GM23248 (cell line): ENCODE results near the gene ZNRF1. TPM values are rescaled to one million over a fixed set of nuclear protein-coding genes. Genes with fewer than 3 reads are reported as not detected.

Experiments
- DNase-seq: peaks from one replicate; pipeline ENCODE4 v3.0.0-alpha.2; 2015
- H2AFZ ChIP-seq: fragments of 200-600 bp; sonication (generic); 2 replicates; pipeline ENCODE4 v1.6.1; 2016; ENCODE audit warnings: antibody characterized with exemption
- H3F3A ChIP-seq: fragments of 200-600 bp; sonication (generic); 2 replicates; pipeline ENCODE4 v1.6.1; 2016; ENCODE audit warnings: mild to moderate bottlenecking, antibody characterized with exemption, mixed run types; ENCODE audit not compliant: insufficient read depth
- H3K27ac ChIP-seq: fragments of 200-600 bp; sonication (generic); 2 replicates; pipeline ENCODE4 v1.5.1; 2016; ENCODE audit warnings: mild to moderate bottlenecking
- H3K27me3 ChIP-seq: fragments of 200-600 bp; sonication (generic); replicated peaks from 2 replicates; pipeline ENCODE4 v1.6.1; 2016; ENCODE audit warnings: mild to moderate bottlenecking; ENCODE audit not compliant: insufficient read depth
- H3K36me3 ChIP-seq: fragments of 200-600 bp; sonication (generic); 2 replicates; pipeline ENCODE4 v1.6.1; 2016; ENCODE audit warnings: low read depth, mild to moderate bottlenecking
- H3K4me1 ChIP-seq: fragments of 200-600 bp; sonication (generic); 2 replicates; pipeline ENCODE4 v1.6.1; 2016; ENCODE audit warnings: mild to moderate bottlenecking; ENCODE audit not compliant: insufficient read depth
- H3K4me2 ChIP-seq: fragments of 200-600 bp; sonication (generic); one replicate; pipeline ENCODE4 v1.6.1; 2016; ENCODE audit warnings: mild to moderate bottlenecking; ENCODE audit not compliant: unreplicated experiment
- H3K4me3 ChIP-seq: fragments of 200-600 bp; sonication (generic); 2 replicates; pipeline ENCODE4 v1.5.1; 2016; ENCODE audit warnings: mild to moderate bottlenecking
- H3K79me2 ChIP-seq: fragments of 200-600 bp; sonication (generic); 2 replicates; pipeline ENCODE4 v1.6.1; 2016; ENCODE audit warnings: mild to moderate bottlenecking; ENCODE audit not compliant: insufficient read depth
- H3K9ac ChIP-seq: fragments of 200-600 bp; sonication (generic); 2 replicates; pipeline ENCODE4 v1.6.1; 2016; ENCODE audit warnings: mild to moderate bottlenecking
- H3K9me2 ChIP-seq: fragments of 200-600 bp; sonication (generic); 2 replicates; pipeline ENCODE4 v1.6.1; 2016; ENCODE audit warnings: mixed run types, mild to moderate bottlenecking, moderate library complexity; ENCODE audit not compliant: insufficient read depth
- H3K9me3 ChIP-seq: fragments of 200-600 bp; sonication (generic); one replicate; pipeline ENCODE4 v1.6.1; 2017; ENCODE audit warnings: low read depth
- H4K20me1 ChIP-seq: fragments of 200-600 bp; sonication (generic); 2 replicates; pipeline ENCODE4 v1.6.0; 2016; ENCODE audit not compliant: insufficient read depth
- EZH2 ChIP-seq: fragments of 200-600 bp; sonication (generic); IDR thresholded peaks from 2 replicates; pipeline ENCODE4 v1.6.1; 2018; ENCODE audit warnings: antibody characterized with exemption, mild to moderate bottlenecking; ENCODE audit not compliant: insufficient read depth, poor library complexity, severe bottlenecking
- EZH2phosphoT487 ChIP-seq: fragments of 200-600 bp; sonication (generic); IDR thresholded peaks from 2 replicates; pipeline ENCODE4 v1.6.1; 2018; ENCODE audit warnings: antibody characterized with exemption, moderate library complexity, mild to moderate bottlenecking, low read depth; ENCODE audit not compliant: insufficient read depth
- WGBS, 2 experiments: methylation state at CpG; one replicate each; pipeline ENCODE4 v1.1.6; 2015 to 2017; ENCODE audit warnings: low lambda C conversion rate in 2 of 2, low coverage in 1 of 2; ENCODE audit errors: missing lambda C conversion rate in 2 of 2; 5-methylcytosine and 5-hydroxymethylcytosine counted together
- in situ Hi-C: fragments of 300-500 bp; cut with MboI; formaldehyde crosslinking; loops from 2 replicates; pipeline ENCODE4 v1.15.0; 2020
- polyA plus RNA-seq: library from polyadenylated mRNA; unstranded; fragments of >200 nt; fragmentation: Nextera tagmentation; extraction: Ambion mirVana; gene quantifications from 2 replicates; pipeline ENCODE4 v1.2.1, GENCODE V29; 2016
- total RNA-seq: library from RNA; depleted of rRNA; stranded (reverse); fragments of >200 nt; shearing (Covaris generic); gene quantifications from 2 replicates; pipeline ENCODE4 v1.2.3, GENCODE V29; 2014

The ZNRF1 gene
- total and polyA plus RNA-seq, 2 experiments from 2014 or later: 7.1 to 17.2 TPM

- WGBS, 2 experiments: 60 to 65% methylated on average over 11 of the region's 11 CpGs
- TF ChIP-seq EZH2phosphoT487 (no peak), EZH2 (no peak)
- DNase-seq: no peak
These were observed 71.4 kb downstream of the ZNRF1 start for GRCh38 chr16:75070012-75070841.

DNA sequence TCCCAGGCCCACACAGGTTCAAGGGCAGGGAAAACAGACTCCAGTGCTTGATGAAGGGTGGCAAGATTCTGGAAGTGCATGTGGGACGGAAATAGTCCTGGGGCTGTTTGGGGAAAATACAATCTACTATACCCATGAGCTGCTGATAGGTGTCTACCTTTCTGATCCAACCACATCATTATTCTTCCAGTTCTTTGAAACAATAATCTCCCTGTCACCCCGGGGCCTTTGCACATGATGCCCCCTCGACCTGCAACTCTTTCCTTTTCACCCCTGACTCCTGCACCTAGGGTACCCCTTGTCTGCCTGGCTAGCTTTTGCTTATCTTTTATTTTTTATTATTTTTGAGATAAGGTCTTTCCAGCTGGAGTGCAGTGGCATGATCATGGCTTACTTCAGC lies 72.8 kb downstream of the ZNRF1 start:
- Histone ChIP-seq H4K20me1 (no peaks in the 10 kb centered on the region), H3K79me2 (peaks cover 45% of the 10 kb centered on the region), H3F3A (no peaks in the 10 kb centered on the region), H3K4me3 (no peak overlapping the region), H3K36me3 (no peaks in the 10 kb centered on the region), H3K4me1 (no peaks in the 10 kb centered on the region), H3K9me2 (no peaks in the 10 kb centered on the region), H3K27ac (no peak overlapping the region), H2AFZ (no peak overlapping the region), H3K4me2 (no peak overlapping the region), H3K9me3 (no peaks in the 10 kb centered on the region), H3K27me3 (no peaks in the 10 kb centered on the region), H3K9ac (no peak overlapping the region)
- DNase-seq: no peak
- TF ChIP-seq EZH2phosphoT487 (no peak), EZH2 (no peak)
- in situ Hi-C loops: no loop called here
- WGBS, 2 experiments: 92 to 96% methylated on average over 3 of the region's 3 CpGs

More at GRCh38 chr16:75070012-75070841, 71.4 kb downstream of the ZNRF1 start:
- in situ Hi-C loops: no loop called here
- H3K36me3 ChIP-seq: no peaks in the 10 kb centered on the region
- no peaks in the 10 kb centered on the region for H4K20me1 ChIP-seq
- peaks cover 48% of the 10 kb centered on the region for H3K79me2 ChIP-seq
- no peaks in the 10 kb centered on the region for H3K27me3 ChIP-seq
- H3K4me1 ChIP-seq: no peaks in the 10 kb centered on the region
- no peaks in the 10 kb centered on the region for H3F3A ChIP-seq
- no peaks in the 10 kb centered on the region for H3K9me2 ChIP-seq
- no peak overlapping the region for H3K9ac ChIP-seq
- no peak overlapping the region for H2AFZ ChIP-seq
- no peak overlapping the region for H3K27ac ChIP-seq
- no peaks in the 10 kb centered on the region for H3K9me3 ChIP-seq
- no peak overlapping the region for H3K4me3 ChIP-seq
- H3K4me2 ChIP-seq: no peak overlapping the region

DNA sequence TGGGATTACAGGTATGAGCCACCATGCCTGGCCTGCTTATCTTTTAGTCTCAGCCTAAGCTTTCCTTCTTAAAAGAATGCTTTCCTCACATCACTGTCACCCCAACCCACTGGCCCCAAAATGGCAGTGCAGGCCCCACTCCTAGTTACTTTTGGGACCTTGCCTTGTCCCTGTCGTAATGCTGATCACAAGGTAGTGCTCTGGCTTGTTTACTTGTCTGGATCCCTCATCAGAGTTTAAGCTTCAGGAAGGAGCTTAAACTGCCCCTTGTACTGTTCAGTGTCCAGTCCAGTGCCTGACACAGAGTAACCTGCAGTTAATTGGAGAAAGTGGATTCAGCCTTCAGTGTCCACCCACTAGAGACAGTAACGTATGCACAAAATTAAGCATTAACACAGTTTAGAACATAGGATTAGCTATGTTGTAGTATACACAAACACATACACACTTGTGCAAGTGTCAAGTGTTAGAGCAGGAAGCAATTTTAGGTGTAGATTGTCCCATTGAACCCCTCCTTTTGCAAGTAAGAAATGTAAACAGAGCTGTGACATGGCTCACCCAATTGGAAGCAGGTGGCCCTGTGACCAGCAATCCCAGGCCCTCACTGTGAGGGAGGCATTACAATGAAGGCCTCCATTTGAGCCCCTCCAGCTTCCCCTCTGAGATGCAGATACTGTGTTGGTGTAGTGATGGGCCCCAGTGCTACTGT lies 73.6 kb downstream of the ZNRF1 start:
- TF ChIP-seq EZH2phosphoT487: no peak
- Histone ChIP-seq H3K4me3 (no peak overlapping the region), H3K9me3 (no peaks in the 10 kb centered on the region), H3K4me2 (no peak overlapping the region), H3K27me3 (no peaks in the 10 kb centered on the region), H3K9ac (no peak overlapping the region), H3K36me3 (no peaks in the 10 kb centered on the region), H3K79me2 (peaks cover 48% of the 10 kb centered on the region), H3K27ac (no peak overlapping the region), H3K9me2 (no peaks in the 10 kb centered on the region), H3F3A (no peaks in the 10 kb centered on the region), H2AFZ (no peak overlapping the region), H3K4me1 (no peaks in the 10 kb centered on the region), H4K20me1 (no peaks in the 10 kb centered on the region)
- WGBS, 2 experiments: 98 to 100% methylated on average over 2 of the region's 2 CpGs
- in situ Hi-C loops: no loop called here
- DNase-seq: no peak

- Histone ChIP-seq H3K9me2 (no peaks in the 10 kb centered on the region), H2AFZ (no peak overlapping the region), H3K9me3 (no peaks in the 10 kb centered on the region), H3K79me2 (peaks cover 43% of the 10 kb centered on the region), H3K4me1 (no peaks in the 10 kb centered on the region), H3K4me2 (no peak overlapping the region), H3K27me3 (no peaks in the 10 kb centered on the region), H3K4me3 (no peak overlapping the region), H4K20me1 (no peaks in the 10 kb centered on the region), H3K36me3 (no peaks in the 10 kb centered on the region), H3F3A (no peaks in the 10 kb centered on the region), H3K9ac (no peak overlapping the region), H3K27ac (no peak overlapping the region)
- no peak for DNase-seq
- TF ChIP-seq EZH2phosphoT487 (no peak), EZH2 (no peak)
- in situ Hi-C loops: no loop called here
- 79 to 81% methylated on average over 20 of the region's 20 CpGs for WGBS, 2 experiments
These were observed 74.9 kb downstream of the ZNRF1 start for GRCh38 chr16:75073545-75074303.
